NCI-H146 (cell line): Measurements from ENCODE around the gene ZNF672.
A peak's percentile ranks its signal among the peaks of the same experiment; 100 is the strongest.
"Not testable (repeated sequence)": the region's sequence is repeated elsewhere in the genome, so short reads cannot be mapped to it uniquely, and the experiment has no call there.

Experiments
- DNase-seq: peaks from one replicate; lab custom pipeline; 2025; lab: John Stamatoyannopoulos, UW

Gene ZNF672

DNA sequence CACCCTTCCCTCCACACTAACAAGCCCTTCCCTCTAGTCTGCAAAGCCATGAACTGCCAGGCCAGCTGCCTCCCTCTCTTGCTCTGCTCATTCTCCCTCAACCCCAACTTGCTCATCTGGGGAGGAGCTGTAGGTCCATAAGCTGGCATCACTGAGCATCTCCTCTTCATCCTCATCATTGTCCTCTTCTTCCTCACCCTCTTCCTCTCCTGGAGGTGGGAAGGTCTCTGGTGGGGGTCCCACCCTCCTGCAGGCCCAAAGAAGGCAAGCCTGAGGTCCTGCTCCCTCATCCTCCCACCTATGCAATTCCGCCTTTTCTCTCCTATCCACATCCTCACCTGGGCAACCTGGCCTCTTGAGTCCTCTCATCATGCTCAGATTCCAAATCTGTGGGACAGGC is 18.2 kb downstream of the ZNF672 start:
- DNase-seq: no peak

GRCh38 chr1:248857201-248857600 is 19.2 kb downstream of the ZNF672 start:
- DNase-seq: no peak

DNA sequence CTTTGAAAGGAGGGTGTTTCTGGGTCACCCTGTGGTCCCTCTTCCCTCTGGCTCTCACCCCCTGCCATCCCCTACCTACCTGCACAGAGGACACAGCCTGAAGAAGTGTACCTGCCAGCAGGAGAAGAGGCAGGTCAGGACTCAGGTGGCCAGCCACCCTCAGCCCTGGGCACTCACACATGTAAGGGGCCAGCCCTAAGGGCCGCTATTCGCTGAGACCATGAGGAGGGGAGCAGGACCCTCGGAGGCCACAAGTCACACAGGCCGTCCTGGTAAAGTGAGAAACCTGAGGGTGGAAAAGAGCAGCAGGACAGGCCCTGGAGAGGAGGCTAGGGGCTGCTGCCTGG is 19.7 kb downstream of the ZNF672 start:
- DNase-seq: no peak

GRCh38 chr1:248858096-248858890 is 20.3 kb downstream of the ZNF672 start:
- DNase-seq: peak; percentile 84

- peak; percentile 99 for DNase-seq
Observed at GRCh38 chr1:248858891-248859889, 21.2 kb downstream of the ZNF672 start, which contains the start of gene ZNF692. TSS of gene ZNF692 (minus strand) at chr1:248859085. CDS start at chr1:248858309, 776 bp downstream.

DNA sequence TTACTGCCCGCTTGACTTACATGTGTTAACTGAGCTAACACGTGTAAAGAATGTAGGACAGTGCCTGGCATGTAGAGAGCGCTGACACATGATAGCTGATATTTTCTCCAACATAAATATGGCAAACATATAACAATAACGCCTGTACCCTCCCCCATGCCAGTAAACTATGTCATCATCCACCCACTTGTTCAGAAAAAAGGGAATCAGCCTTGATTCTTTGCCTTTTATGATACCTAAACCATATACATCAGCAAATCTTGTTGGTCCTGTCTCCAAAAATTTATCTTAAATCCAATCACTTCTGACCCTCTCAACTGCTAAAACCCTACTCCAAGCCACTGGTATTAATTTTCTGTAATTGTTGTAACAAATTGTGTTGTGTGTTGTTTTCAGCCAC is 22.0 kb downstream of the ZNF672 start:
- no peak for DNase-seq

GRCh38 chr1:248861616-248862015 is 23.6 kb downstream of the ZNF672 start:
- no peak for DNase-seq

DNA sequence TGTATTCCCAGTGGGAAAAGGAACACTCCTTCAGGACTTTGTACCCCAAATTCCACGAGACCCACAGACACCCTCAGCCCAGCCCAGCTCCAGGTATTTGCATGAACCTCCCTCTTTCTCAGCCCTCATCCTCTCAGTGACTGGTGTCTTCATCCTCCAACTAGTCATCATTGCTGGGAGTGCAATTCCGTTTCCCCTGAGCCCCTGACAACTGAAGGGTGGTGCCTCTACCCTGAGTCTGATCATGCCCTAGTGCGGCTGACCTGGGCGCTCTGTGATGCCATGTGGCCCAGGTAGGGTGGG is 24.6 kb downstream of the ZNF672 start:
- DNase-seq: no peak

- peak; percentile 98 for DNase-seq
Observed at GRCh38 chr1:248862998-248863881, 25.2 kb downstream of the ZNF672 start.

GRCh38 chr1:248871837-248872401 is 33.9 kb downstream of the ZNF672 start:
- no peak for DNase-seq

- DNase-seq: peak; percentile 95
Observed at GRCh38 chr1:248872752-248873408, 34.9 kb downstream of the ZNF672 start.

GRCh38 chr1:248873409-248873992 is 35.5 kb downstream of the ZNF672 start:
- DNase-seq: peak; percentile 97

- peak; percentile 96 for DNase-seq
Observed at GRCh38 chr1:248873993-248874533, 36.0 kb downstream of the ZNF672 start.

GRCh38 chr1:248881261-248881660 is 43.2 kb downstream of the ZNF672 start:
- DNase-seq: no peak

DNA sequence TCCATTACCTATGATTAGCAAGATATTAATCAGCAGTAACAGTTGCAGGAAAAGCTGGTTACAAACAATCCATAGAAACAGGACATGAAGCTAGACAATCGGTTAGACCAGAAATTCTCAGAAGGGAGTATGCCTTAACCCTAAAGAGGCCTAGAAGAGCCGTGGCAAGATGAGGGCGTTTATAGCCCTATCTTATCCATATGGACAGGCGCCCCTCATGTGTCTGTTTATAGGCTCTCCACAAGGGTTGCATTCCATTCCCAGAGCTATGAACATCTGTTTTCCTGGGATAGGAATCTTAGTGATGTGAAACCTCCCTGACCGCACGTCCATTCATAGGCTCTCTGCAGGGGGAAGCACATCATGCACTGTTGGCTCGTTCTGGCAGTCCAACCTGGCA is 44.4 kb downstream of the ZNF672 start:
- not testable (repeated sequence) for DNase-seq

GRCh38 chr1:248884632-248885295 is 46.7 kb downstream of the ZNF672 start:
- DNase-seq: no peak

GRCh38 chr1:248885646-248886045 is 47.6 kb downstream of the ZNF672 start:
- DNase-seq: no peak

DNA sequence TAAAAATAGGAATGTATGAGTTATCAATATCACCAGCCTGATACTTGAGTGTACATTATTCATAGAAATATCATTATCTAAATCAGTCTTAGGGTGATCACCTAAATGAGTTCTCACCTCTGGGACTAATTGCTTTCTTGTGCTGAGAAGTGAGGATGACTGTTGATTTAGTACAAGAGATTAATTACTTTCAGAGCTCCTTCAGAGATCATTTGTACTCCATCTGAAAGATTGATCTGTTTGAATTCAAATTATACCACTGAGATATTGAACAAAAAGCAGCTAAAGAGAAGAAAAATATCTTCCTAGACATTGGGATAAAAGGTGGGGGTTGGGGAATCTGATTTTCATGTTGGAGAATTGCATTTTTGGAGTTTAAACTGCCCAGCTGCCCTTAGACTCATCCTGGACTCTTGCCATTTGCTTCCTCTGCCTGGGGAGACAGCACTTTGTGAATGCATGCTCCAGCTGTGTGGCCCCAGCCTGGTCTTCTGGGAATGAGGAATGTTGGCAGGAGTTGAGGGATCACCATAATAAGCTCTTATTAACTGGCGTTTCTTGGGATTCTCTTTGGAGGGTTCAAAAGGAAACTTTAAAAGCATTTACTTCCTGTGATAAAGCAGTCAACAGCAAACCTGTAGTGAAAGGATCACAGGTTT is 48.3 kb downstream of the ZNF672 start:
- DNase-seq: no peak

GRCh38 chr1:248889914-248890243 is 51.9 kb downstream of the ZNF672 start:
- DNase-seq: not testable (repeated sequence)
